Omental fat pad (tissue), 4 donors: ENCODE results near the gene PAQR8. TPM values are rescaled to one million over a fixed set of nuclear protein-coding genes. Genes with fewer than 3 reads are reported as not detected.
"Not testable (repeated sequence)": the region's sequence is repeated elsewhere in the genome, so short reads cannot be mapped to it uniquely, and the experiment has no call there.

Source experiments
- ATAC-seq: fragments of 150-250 bp; one replicate; pipeline ENCODE4 v1.9.1; 2016; ENCODE audit warnings: mild to moderate bottlenecking, moderate library complexity; ENCODE audit not compliant: low FRiP score
- DNase-seq: peaks from one replicate; pipeline ENCODE4 v3.0.0-alpha.2; 2019; ENCODE audit warnings: low spot score
- CTCF ChIP-seq, 3 donors: fragments of 450-650 bp; IDR thresholded peaks; one replicate each; pipeline ENCODE4 v1.5.1; 2016 to 2017; ENCODE audit warnings: antibody characterized with exemption in 3 of 3, mild to moderate bottlenecking in 3 of 3, moderate library complexity in 2 of 3
- total RNA-seq, 4 donors: library from RNA; depleted of rRNA; stranded (reverse); fragments of >200 nt; gene quantifications; one replicate each; pipeline ENCODE4 v1.1.0, GENCODE V29; 2016

PAQR8 gene
- total RNA-seq, 4 donors from 2014 or later = 1.5 to 7.9 (median 3.6) TPM

- no peak for DNase-seq
- no peak for TF ChIP-seq CTCF (IDR thresholded peaks at IDR 0.05)
- ATAC-seq = no peak
These were observed 61.5 kb downstream of the PAQR8 start for GRCh38 chr6:52423448-52423847.

DNA sequence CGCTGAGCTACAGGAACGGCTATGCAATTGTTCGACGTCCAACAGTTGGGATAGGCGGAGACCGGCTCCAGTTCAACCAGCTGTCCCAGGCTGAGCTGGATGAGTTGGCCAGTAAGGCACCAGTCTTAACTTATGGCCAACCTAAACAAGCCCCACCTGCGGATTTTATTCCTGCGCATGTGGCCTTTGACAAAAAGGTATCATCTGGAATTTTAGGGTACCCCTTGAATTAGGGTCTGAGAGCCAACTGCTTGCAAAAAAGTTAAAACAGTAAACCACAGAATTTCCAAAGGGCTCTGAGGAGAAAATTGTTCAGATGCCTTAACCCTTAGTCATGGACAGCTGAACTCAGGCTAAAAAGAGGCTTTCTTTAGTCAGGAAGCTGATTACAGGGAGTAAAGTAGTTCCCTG lies 62.0 kb downstream of the PAQR8 start:
- no peak for TF ChIP-seq CTCF (IDR thresholded peaks at IDR 0.05)
- DNase-seq = no peak
- peak; percentile 49 for ATAC-seq

DNA sequence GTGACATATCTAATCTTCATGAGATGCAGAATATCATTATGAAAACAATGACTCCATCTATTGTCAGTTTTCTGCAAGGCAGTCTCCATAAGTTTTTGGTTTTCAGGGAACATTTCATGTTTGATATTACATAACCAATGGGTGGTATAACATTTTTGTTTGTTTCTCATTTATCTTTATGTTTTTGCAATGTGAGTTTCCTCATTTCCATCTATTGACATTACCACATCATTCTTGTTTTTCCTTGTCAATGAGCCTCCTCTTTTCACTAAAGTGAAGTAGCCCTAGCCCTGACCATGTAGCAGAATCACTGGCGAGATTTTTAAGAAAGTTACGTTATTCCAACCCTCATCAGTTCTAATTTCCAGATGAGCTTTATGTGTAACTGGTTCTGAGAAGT lies 62.6 kb downstream of the PAQR8 start:
- DNase-seq (no peak), ATAC-seq (no peak)
- no peak for TF ChIP-seq CTCF (IDR thresholded peaks at IDR 0.05)

DNA sequence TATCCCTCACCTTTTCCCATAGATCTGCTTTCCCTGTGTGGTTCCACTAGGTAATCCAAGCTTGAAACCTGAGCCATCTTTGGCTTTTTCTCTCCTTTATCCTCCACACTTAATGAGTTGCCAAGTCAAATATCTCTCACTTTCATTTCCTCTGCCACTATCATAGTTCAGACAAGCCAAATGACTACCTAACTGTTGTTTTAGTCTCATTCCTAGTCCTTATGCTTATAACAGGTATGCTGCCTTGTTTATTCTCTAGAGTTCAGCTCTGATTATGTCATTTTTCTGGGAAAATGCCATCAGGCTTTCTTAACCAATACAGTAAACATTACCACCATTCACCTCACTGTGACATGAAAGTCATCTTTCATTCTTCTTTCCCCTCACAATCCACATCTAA lies 64.7 kb downstream of the PAQR8 start:
- no peak for DNase-seq
- TF ChIP-seq CTCF (IDR thresholded peaks at IDR 0.05) = no peak
- ATAC-seq = no peak

- not testable (repeated sequence) for ATAC-seq, DNase-seq
These were observed 71.3 kb downstream of the PAQR8 start for GRCh38 chr6:52433294-52433693.

DNA sequence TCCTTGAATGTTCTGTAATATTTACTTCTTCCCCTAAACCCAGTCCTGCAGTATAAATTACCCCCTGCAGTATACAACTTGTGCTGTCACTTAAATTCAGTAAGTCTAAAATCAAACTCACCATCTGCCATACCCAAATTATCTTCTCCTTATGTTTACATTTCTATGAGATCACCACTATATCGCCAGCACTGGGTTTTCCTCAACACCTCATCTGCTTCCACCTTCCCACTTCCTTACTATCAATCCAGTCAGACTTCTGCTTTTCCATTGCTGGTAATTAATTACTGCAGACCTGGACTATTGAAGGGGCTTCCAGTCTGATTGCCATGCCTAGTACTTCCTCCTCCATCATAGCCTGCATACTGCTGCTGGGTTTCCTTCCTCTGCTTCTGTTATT lies 73.4 kb downstream of the PAQR8 start:
- DNase-seq = no peak
- ATAC-seq = no peak
- TF ChIP-seq CTCF (IDR thresholded peaks at IDR 0.05) = no peak

GRCh38 chr6:52438926-52439325 lies 77.0 kb downstream of the PAQR8 start:
- no peak for ATAC-seq
- TF ChIP-seq CTCF (IDR thresholded peaks at IDR 0.05) = no peak
- DNase-seq = no peak

GRCh38 chr6:52454556-52454955 lies 92.6 kb downstream of the PAQR8 start:
- TF ChIP-seq CTCF (IDR thresholded peaks at IDR 0.05) = no peak
- DNase-seq (no peak), ATAC-seq (no peak)
